ES-I3 (cell line): ENCODE results near the gene MALT1.
"Not testable (repeated sequence)": the region's sequence is repeated elsewhere in the genome, so short reads cannot be mapped to it uniquely, and the experiment has no call there.

Experiments
- H3K36me3 ChIP-seq: 2 replicates; pipeline ENCODE4 v1.6.1; 2013; ENCODE audit warnings: mild to moderate bottlenecking, low read length, control low read depth, moderate library complexity; ENCODE audit not compliant: insufficient read depth
- H3K4me1 ChIP-seq: 2 replicates; pipeline ENCODE4 v1.6.1; 2013; ENCODE audit warnings: mild to moderate bottlenecking, control low read depth, low read length; ENCODE audit not compliant: insufficient read depth
- H3K9ac ChIP-seq: 2 replicates; pipeline ENCODE4 v1.6.1; 2013; ENCODE audit warnings: low read depth, mild to moderate bottlenecking, low read length, moderate library complexity
- H3K9me3 ChIP-seq: 2 replicates; pipeline ENCODE4 v1.6.1; 2013; ENCODE audit warnings: mild to moderate bottlenecking, low read length, moderate library complexity; ENCODE audit not compliant: control insufficient read depth, insufficient read depth

Gene MALT1

DNA sequence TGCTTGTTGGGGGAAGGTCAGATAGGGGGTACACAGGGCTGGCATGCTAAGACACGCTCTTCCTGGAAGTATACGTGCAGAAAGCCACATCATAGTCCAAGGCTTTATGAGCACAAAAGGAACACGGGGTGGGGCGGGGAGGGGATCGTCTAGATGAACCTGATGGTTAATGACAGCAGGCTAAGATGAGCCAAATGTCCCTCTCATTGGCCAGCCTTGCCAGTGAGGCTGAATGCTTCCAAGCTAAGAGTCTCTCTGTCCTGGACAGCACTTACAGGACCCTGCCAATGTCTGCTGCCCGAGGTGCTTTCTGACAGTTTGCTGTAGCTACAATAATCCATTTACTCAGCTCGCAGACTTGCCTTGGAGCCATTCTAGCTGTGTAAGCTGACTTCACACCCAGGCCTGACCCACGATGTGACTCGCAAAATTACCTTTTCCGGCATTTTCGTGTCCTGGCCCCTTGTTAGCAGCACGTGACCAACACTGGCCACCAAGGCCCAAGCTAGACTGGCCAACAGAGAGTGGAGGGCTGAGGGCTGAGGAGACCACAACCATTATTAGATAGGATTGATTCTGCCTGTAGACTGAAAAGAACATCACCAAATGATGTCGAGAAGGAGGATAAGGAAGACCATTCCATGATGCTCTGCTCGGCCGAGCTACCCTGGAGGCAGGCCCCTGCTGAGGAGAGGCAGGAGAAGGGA, 84.2 kb downstream of the MALT1 start:
- no peak overlapping the region for H3K9ac ChIP-seq
- no peaks in the 10 kb centered on the region for H3K4me1 ChIP-seq
- no peaks in the 10 kb centered on the region for H3K9me3 ChIP-seq
- no peaks in the 10 kb centered on the region; the same call in 1 of the 2 replicates for H3K36me3 ChIP-seq

DNA sequence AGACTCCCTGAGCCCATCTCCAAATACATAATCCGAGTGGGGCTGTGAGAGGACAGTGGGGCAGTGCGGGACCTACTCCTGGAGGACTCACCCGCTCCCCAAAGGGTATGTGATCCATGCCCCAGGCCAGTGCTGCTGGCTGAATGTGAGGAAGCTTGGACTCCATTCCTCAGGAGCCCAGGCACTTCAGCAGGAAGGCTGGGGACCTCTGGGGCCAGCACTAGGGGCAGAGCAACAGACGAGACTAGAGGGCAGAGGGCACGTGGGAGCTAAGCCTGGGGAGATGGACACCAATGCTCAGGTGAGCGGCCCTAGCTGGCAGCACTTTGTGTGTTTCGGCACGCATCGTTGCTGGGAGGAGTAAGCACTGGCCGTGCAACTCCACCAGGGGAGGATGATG, 84.9 kb downstream of the MALT1 start:
- Histone ChIP-seq H3K36me3 (no peaks in the 10 kb centered on the region), H3K9ac (no peak overlapping the region), H3K9me3 (no peaks in the 10 kb centered on the region), H3K4me1 (no peaks in the 10 kb centered on the region)

DNA sequence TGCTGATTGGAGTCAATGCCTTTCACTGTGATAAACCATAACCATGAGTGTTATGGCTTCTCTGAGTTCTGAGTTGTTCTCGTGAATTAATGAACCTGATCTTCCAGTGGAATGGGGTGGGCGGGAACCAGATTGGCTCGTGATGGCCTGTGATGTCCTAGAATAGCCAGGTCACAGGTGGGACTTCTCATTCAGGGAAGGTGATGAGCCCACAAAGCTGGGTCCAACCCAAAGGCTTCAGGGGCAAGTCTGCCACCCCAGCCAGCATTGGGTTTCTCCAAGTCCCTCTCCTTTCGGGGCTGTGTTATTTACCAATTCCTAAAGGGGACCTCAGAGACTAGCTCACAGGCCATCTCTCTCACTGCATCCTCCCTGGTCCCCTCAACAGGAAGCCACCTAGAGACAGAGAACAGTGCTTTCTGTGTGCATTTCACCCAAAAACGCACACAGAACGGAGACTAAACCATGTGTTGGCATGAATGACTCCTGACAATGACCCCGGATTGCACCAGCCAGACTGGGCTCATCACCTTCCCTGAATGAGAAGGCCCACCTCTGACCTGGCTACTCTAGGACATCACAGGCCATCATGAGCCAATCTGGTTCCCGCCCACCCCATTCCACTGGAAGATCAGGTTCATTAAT, 85.5 kb downstream of the MALT1 start:
- no peaks in the 10 kb centered on the region for H3K4me1 ChIP-seq
- H3K9ac ChIP-seq, result no peak overlapping the region
- H3K36me3 ChIP-seq, result no peaks in the 10 kb centered on the region
- H3K9me3 ChIP-seq, result no peaks in the 10 kb centered on the region

- H3K36me3 ChIP-seq, H3K9me3 ChIP-seq, H3K4me1 ChIP-seq, H3K9ac ChIP-seq: not testable (repeated sequence)
These were observed 86.1 kb downstream of the MALT1 start for GRCh38 chr18:58757351-58757750.

DNA sequence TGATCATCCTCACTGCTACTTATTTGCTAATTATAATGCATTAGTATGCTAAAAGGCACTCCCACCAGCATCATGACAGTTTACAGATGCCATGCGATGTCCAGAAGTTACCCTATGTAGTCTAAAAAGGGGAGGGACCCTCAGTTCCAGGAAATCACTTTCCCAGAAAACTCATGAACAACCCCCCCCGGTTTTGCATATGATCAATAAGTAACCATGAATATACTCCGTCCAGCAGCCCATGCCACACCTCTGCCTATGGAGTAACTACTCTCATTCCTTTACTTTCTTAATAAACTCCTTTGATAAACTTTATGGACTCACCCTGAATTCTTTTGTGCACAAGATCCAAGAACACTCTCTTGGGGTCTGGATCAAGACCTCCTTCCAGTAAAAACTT, 86.8 kb downstream of the MALT1 start:
- H3K36me3 ChIP-seq, result no peaks in the 10 kb centered on the region
- no peaks in the 10 kb centered on the region for H3K9me3 ChIP-seq
- no peaks in the 10 kb centered on the region for H3K4me1 ChIP-seq
- no peak overlapping the region for H3K9ac ChIP-seq

- no peaks in the 10 kb centered on the region for H3K4me1 ChIP-seq
- no peaks in the 10 kb centered on the region for H3K9me3 ChIP-seq
- H3K9ac ChIP-seq, result no peak overlapping the region
- no peaks in the 10 kb centered on the region for H3K36me3 ChIP-seq
These were observed 87.3 kb downstream of the MALT1 start for GRCh38 chr18:58758606-58759005.

DNA sequence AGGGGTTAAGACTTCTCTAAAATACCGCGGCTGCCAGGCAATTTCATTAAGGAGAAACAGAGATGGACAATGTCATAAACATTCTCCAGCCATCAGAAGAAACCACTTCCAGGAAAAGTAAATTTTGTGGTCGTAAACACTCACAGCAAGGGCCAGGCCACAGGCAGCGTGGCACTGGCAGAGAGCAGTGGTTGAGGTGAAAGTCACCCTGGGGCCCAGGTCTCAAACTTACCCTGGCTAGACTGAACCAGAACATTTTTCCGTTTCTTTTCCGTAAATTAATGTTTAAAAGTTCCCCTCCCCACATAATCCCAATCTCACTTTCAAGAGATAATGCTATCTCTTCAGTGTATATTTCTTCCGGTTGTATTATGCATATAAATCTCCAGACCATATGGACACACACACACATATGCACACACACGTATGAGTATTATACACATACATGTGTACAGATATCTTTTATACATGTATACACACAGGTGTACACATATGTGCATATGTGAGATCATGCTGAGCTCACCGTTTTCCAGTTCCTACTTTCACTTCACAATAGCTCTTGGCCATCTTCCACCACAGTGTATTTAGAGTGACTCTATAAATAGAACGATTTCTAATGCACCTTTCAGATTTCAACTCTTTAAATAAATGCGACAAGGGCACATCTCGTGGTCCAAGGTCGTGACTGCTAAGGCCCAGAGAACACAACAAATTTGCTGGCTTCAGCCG, 90.1 kb downstream of the MALT1 start:
- no peaks in the 10 kb centered on the region for H3K9me3 ChIP-seq

DNA sequence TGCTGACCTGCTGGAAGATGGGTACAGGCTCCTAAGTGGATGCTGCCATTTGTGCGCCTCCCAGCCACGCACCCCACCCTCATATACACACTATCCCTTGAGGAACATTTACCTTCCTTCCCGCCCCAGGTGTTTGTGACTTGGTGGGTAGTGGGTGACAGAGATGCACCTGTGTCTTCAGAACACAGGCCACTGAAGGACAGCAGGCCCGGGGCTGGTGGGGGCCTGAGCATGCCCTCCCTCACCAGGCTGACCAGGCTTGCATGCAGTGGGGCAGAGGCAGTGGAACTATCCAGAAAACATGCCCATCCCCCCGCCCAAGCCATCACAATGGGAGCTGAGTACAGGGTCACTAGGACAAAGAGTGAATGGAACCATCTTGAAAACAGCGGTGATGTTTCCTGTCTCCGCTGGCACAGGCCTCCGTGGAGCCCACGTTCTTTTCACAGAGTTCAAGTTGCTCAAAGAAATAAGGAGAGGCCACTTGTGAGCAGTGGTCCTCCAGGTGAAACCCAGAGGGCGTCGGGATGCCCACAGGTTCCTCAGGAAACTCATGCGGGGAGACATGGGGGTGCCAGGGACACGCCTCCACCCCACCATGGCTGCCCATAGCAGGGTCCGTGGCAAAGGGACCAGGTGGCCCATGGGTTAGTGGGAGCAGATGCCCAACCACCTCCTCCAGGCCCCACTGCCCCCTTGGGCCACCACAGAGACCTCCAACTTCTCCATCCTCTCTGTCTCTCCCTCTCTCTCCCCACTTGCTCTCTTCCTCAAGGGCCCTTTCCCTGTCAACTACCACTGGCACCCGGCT, 90.9 kb downstream of the MALT1 start:
- Histone ChIP-seq H3K4me1 (no peaks in the 10 kb centered on the region), H3K36me3 (no peaks in the 10 kb centered on the region), H3K9me3 (no peaks in the 10 kb centered on the region), H3K9ac (no peak overlapping the region)

More for the DNA sequence above, 90.1 kb downstream of the MALT1 start:
- no peaks in the 10 kb centered on the region for H3K4me1 ChIP-seq
- H3K36me3 ChIP-seq, result no peaks in the 10 kb centered on the region
- no peak overlapping the region for H3K9ac ChIP-seq

DNA sequence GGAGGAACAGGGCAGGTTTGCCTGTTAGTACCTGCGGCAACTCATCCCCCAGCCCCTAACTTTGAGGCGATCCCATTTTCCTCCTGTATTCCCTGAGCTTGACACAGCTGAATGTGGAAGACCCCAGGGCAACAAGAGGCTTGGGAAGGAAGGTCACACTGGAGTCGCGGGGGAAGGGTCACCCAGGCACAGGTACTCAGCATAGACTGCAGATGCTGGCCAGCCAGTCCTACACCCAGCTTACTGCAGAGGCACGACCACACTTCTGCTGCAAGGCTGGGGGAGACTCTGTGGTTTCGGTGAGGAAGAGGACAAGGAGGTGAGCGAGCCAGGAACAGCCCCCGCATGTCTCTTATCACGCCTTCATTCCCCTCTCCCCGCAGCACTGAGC, 91.5 kb downstream of the MALT1 start:
- H3K9me3 ChIP-seq, result no peaks in the 10 kb centered on the region
- no peaks in the 10 kb centered on the region for H3K36me3 ChIP-seq
- no peak overlapping the region for H3K9ac ChIP-seq
- H3K4me1 ChIP-seq, result no peaks in the 10 kb centered on the region

DNA sequence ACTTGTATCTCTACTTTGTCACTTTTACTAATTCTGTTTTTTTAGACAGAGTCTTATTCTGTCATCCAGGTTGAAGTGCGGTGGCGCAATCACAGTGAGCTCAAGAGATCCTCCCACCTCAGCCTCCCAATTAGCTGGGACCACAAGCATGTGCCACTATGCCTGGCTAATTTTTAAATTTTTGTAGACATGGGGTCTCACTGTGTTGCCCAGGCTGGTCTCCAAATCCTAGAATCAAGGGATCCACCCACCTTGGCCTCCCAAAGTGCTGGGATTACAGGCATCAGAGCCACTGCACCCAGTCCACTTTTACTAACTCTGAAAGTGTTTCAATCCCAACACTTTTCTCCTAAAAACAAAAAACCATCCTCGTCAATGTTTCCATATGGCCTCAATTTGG, 94.9 kb downstream of the MALT1 start:
- Histone ChIP-seq H3K36me3 (no peaks in the 10 kb centered on the region), H3K9me3 (no peaks in the 10 kb centered on the region), H3K4me1 (no peaks in the 10 kb centered on the region), H3K9ac (no peak overlapping the region)

DNA sequence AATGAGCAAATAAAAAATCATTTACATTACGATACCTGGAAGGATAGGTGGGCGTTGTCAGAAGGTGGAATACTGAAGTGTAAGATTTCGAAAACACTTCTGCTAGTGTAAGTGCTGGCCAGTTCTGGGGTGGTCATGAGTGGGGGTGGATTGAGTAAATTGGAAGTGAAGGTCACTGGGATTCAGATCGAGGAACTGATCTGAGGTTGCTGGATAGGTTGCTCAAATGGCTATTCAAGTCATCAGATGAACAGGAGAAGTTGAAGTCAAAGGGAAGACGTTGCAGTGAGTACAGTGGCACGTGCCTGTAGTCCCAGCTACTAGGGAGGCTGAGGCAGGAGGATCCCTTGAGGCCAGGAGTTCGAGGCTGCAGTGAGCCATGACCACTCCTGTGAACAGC, 95.7 kb downstream of the MALT1 start:
- no peaks in the 10 kb centered on the region for H3K9me3 ChIP-seq
- no peaks in the 10 kb centered on the region for H3K36me3 ChIP-seq
- no peaks in the 10 kb centered on the region for H3K4me1 ChIP-seq
- no peak overlapping the region for H3K9ac ChIP-seq

- H3K9me3 ChIP-seq, result no peaks in the 10 kb centered on the region
- H3K9ac ChIP-seq, result peak overlapping the region; percentile 28
- H3K36me3 ChIP-seq, result no peaks in the 10 kb centered on the region
- no peaks in the 10 kb centered on the region for H3K4me1 ChIP-seq
These were observed 97.2 kb downstream of the MALT1 start for GRCh38 chr18:58768293-58768974.

DNA sequence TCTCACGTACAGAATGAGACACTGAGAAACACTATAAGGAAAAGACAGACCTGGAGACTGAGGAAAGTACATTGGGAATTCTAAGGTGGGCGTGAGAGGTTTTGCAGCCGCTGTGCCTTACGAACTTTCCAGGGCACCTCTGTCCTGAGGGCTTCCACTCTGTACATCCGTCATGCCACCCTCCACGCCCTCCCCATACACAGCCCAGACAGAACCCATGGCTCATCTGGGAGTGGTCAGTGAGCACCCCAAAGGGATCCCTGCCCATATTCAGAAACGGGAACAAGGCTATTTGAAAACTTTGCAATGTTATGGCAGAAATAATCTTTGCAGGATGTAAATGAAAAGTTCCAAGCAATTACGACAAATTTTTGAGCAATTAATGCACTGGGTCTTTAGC, 98.1 kb downstream of the MALT1 start:
- Histone ChIP-seq H3K9ac (no peak overlapping the region), H3K9me3 (no peaks in the 10 kb centered on the region), H3K4me1 (no peaks in the 10 kb centered on the region), H3K36me3 (no peaks in the 10 kb centered on the region)

GRCh38 chr18:58770601-58771000, 99.3 kb downstream of the MALT1 start:
- no peak overlapping the region for H3K9ac ChIP-seq

More at GRCh38 chr18:58770601-58771000, 99.3 kb downstream of the MALT1 start:
- H3K4me1 ChIP-seq, result no peaks in the 10 kb centered on the region
- H3K36me3 ChIP-seq, result no peaks in the 10 kb centered on the region
- H3K9me3 ChIP-seq, result no peaks in the 10 kb centered on the region
